NCI-H2171 (cell line): ENCODE results near the gene MMP24.
"Not testable (repeated sequence)": the region's sequence is repeated elsewhere in the genome, so short reads cannot be mapped to it uniquely, and the experiment has no call there.

Experiments used
- DNase-seq: peaks from one replicate; lab custom pipeline; 2025; lab: John Stamatoyannopoulos, UW

The MMP24 gene

DNA sequence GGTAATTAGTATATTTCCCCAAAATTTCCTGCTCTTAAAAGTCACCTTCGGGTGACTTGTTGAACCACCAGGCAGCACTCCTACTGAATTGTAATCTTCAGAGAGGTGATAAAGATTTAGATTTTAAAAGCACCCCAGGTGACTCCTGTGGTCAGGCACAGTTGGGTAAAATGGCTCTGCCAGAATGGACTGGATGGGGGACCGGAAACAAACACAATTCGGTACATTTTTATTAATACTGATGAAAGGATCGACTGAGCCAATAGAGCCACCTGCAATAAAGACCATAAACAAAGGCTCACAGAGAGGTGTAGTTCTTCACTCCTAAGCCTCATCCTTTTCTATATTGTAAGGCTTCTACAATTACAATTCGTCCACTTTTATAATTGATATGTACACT is 85.3 kb downstream of the MMP24 start:
- no peak for DNase-seq

DNA sequence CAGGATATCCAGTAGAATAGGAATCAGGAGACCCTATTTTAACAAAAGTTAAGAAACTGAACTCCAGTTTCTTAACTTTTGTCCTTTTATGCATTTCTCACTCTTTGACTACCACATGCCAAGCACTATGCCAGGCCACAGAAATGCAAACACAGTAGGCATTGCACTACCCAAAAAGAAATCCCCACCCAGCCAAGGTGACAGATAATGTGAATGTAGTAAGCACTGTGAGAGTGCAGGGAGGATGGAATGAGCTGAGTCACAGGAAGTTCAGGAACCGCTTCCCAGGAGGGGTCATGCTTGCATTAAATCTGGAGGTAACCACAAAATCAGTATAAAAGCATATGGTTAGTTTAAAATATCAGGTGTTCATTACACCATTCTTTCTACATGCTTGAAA is 85.8 kb downstream of the MMP24 start:
- no peak for DNase-seq

DNA sequence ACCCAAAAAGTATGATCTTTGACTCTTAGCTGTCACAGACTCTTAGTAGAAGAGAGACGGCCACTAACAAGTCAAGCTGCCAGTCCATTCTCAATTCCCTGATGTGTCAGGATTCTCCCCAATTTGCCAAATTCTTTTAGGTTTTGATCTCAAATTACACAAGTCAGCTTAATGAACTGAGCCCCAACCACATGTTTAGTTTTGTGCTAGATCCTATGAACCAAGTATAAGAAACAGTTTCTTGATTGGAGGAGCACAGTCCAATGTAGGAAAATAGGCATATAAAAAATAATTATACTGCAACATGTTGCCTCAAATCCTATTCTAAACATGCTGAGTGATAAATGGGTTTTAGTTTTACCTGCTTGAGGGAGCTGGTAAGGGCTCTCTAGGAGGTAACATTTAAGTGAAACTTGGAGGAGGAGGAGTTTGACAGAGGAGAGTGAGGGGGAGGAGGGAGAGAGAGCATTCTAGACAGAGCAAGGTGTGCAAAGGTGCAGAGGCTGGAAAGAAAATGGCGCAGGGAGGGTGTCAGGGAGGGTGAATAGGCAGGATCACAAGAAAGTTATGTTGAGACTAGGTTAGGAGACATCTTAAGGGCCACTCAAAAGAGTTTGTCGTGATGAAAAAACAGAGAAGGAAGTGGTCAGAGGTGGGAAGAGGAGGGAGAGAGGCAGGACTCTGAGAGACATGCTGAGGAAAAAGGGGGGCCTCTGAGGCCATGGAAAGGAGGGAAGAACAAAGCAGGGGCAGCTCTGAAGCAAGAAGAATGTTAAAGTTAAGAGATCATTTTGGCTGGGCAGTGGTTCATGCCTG is 88.5 kb downstream of the MMP24 start:
- DNase-seq: no peak

DNA sequence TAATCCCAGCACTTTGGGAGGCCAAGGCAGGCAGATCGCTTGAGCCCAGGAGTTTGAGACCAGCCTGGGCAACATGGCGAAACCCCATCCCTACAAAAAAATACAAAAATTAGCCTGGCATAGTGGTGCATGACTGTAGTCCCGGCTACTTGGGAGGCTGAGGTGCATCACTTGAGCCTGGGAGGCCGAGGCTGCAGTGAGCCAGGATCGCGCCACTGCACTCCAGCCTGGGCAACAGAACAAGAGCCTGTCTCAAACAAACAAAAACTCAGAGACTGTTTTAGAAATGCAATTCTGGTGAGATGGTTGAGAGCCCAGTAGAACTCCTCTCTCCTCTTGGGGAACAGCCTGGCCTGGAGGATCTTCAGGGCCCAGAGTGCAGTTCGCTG is 89.1 kb downstream of the MMP24 start:
- DNase-seq: not testable (repeated sequence)

DNA sequence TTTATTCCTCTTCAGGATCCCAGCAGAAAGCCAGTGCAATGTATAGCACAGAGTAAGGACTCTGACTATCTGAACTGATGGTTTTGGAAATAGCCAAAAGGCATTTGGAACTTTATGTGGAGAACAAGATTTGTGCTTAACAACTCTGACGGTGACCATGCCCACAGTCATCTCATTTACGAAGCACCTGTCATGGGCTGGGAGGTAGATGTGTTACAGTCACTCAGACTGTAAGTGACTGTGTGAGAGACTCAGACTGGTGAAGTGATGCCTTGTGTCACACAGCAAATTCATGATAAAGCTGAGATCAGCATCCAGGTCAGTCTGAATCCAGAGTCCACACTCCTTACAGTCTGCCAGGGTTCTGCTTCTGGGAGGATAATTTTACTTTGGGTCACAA is 89.6 kb downstream of the MMP24 start:
- DNase-seq: no peak

DNA sequence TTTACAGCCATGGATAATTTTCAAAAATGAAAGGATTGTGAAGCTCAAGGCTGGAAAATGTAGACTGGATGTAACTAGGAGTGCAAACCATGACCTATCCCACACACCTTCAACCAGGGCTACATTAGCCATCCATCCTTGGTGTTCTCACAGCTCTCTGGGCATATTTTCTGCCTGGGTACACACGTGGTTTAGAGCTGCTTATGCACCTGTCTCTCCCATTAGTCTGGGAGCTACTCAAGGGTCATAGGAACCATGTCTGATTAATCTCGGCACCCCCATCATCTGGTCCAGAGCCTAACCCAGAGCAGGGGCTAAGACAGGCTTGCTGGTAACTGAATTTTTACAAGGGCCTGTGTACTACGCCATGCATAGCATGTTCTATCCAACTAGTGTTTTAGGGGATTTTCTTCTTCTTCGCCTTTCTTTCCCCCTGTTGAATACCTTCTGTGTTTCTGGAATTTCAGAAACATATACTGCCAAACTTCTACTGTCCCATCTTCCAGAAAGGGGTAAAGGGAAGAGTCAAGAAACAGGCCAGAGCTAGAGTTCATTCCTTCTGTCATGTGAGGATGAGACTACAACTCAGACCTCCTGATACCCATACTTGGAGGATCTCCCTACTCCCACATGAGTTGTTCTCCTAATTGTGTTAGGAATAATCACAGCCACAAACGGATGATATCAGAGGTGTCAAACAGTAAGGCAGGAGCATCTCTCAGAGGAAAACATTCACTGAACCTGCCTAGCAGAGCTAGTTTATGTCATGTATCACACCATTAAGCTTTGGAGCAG is 91.1 kb downstream of the MMP24 start:
- no peak for DNase-seq

DNA sequence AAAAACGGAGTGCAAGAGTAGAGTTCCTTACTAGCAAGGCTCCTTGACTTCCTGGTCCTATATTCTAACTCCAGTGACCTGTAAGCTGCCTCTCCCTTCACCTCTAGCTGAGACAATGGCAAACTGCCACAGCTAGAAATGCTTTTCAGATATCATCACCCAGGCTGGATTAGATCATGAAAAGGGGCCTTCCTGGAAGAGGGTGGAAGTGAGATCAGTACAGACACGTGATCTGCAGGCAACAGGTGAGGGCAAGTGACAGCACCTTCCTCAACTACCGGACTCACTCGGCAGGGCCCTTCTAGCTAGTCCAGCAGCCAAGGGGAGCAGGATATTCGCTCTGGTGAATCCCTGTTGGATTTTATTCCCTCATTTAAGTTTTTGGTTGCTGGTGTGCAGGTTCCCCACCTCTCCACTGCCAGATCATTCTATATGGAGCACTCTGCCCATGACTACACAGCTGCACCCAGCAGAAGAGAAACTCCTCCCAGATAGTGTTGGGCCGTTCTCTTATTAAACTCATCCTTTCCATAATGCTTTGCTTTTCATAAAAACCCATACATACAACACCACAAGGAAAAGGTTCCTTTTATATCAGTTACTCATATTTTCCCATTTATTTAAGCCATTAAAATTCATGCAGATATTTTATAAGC is 92.1 kb downstream of the MMP24 start:
- DNase-seq: no peak

DNA sequence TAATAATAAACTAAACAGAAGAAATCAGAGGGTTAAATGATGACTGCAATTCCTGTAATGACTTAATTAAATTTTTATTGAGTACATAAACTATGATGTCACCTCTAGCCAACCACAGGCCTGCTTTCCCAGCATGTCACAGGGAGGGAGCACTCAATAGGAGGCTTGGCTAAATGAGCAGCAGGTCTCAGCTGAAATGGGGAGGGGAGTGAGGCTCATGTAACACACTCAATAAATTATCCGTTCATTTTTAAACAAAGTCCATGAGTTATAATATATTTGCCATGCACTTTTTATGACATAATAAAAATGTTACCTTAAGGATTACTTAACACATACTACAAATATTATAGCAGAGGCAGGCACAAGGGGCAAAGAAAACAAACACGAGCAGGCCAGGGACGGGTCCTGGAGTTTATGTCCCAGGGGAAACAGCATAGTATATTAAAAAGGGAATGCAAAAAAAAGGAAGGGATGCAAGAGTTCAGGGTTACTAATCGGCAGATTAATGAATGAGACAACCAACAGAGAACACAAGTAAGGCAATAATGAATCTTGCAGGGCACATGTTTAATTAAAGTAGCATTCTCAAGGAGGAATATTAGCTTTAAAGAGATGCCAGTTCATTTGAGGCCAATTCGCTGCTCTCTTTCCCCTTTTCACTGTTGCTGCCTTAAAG is 92.8 kb downstream of the MMP24 start:
- no peak for DNase-seq

DNA sequence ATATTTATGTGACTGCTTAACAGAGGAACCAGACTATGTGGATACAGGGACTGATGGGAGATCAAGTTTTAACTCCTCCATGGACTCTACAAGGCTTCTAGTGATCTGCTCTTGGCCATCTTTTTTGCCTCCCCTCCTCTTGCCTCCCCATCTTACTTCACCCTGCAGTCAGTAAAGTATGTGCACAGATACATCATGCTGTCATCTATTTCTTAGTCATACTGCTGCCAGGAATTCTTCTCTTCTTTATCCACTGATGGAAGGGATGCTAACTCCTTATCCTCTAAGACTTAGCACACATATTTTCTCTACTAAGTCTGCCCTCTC is 93.3 kb downstream of the MMP24 start:
- no peak for DNase-seq

DNA sequence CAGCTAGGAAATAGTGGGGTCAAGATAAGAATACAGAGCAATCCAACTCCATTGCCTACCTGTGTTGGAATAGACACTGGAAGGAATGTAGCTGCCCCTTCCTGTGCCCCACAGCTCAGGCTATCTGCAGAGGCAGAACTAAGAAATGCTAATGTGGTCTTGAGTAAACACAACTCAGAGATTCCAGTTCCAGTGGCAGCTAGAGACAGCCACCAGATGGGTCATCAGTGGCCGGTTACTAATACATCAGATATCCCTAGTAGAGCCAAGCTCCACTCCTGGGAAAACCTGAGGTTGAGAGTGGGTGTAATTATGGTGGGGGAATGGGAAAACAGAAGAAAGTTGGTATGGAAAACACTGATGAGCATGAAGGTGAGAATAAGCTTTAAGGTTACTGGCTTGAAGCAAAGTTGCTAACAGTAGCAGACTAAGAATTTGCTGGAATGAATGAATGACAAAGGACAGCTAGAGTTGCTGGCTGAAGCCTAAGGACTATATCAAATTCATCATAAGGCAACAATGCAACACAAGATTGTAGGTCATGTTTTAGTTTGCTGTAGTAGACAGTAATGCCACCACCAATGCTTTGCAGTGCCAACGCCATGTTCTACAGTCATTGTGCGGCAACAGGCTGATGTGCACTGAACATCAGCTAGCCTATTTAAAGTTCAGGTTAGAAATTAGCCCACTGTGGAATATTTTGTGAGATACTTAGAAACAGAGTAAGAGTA is 94.1 kb downstream of the MMP24 start:
- DNase-seq: no peak

DNA sequence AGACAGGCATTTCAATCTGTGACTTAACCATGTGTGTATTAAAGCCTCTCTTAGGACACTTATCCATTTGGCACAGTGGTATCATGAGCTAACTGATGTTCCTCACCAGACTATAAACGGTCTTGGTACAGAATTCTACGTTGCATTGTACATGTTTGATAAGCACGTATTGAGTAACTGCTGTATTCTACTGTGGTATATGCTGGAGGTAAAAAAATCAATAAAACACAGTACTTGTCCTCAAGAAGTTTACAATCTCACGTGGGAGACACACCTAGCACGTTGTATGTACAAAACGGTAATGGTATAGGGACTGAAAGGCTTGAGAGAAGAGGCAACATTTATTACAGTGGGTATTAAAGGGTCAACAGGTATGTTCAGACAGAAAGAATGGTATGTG is 98.9 kb downstream of the MMP24 start:
- no peak for DNase-seq

DNA sequence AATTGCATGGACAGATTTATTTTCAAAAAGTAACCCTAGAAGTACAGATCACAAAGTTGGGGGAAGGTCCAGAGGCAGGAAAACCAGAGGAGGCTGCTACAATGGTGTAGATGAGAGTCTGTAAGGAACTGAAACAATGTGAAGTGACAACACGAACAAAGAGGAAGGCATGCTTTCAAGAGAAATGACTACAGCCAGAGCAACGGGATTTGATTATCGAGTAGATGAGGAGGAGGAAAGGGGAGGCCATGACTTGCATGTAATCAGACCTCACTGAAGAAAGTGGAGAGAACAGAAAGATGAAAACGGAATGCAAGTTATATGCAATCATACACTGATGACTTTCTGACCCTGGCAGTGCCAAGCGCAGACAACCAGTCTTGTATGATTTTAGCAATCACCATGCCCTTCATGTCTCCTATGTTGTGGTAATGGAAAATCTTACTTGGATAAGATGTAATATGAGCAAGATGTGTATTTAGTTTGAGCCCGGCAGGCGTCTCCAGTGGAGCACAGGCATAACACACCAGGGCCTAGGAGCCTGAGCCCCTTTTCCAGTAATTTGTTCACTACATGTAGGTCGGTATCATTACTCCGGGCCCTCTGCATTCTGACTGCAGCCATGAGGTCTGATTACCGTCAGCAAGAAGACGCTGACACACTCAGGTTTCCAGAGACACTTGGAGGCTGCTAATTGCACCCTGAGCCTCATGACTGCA is 99.7 kb downstream of the MMP24 start:
- no peak for DNase-seq
